Activated T-cell treated with anti-CD3 and anti-CD28 coated beads, Interleukin-2, amount 50 U/mL, for 1 hour (primary cell): ENCODE data around the gene AIFM2.
"Not testable (repeated sequence)": the region's sequence is repeated elsewhere in the genome, so short reads cannot be mapped to it uniquely, and the experiment has no call there.

ENCODE experiments used
- DNase-seq: peaks from one replicate; pipeline ENCODE4 v3.0.0-alpha.2; 2020

Gene AIFM2

GRCh38 chr10:70132098-70133029 is at the start of gene AIFM2:
TSS of gene AIFM2 (minus strand) at chr10:70132825. CDS start at chr10:70124084, 8,741 bp downstream.
- DNase-seq: peak; percentile 54

DNA sequence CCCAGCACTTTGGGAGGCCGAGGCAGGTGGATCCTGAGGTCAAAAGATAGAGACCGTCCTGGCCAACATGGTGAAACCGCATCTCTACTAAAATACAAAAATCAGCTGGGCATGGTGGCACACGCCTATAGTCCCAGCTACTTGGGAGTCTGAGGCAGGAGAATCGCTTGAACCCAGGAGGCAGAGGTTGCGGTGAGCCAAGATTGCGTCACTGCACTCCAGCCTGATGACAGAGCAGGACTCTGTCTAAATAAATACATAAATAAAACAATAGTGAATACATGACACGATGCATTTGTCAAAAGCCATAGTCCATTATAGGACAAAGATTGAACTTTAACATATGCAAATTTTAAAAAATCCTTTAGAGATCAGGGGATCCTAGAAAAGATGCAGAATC is 46.6 kb upstream of the AIFM2 start:
- not testable (repeated sequence) for DNase-seq

- no peak for DNase-seq
Observed at GRCh38 chr10:70178139-70178725, 45.6 kb upstream of the AIFM2 start.

DNA sequence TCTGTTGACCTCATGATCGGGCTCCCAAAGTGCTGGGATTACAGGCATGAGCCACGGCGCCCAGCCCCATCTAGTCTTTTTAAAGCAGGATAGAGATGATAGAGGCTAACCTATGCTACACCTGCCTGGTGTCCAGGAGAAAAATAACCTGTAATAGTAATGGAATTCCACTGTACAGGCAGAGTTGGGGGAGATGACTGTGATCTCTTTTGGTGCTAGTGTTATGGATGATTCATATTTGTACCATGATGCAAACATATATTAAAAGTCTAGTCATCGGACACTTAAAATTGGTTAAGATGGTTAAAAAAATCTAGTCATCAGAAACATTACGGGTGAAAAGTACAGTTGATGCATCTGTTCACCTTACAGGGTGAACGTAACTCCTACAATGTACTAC is 43.8 kb upstream of the AIFM2 start:
- DNase-seq: no peak

- DNase-seq: no peak
Observed at GRCh38 chr10:70175516-70175915, 42.9 kb upstream of the AIFM2 start.

- DNase-seq: peak; percentile 36
Observed at GRCh38 chr10:70174058-70174741, 41.6 kb upstream of the AIFM2 start.

DNA sequence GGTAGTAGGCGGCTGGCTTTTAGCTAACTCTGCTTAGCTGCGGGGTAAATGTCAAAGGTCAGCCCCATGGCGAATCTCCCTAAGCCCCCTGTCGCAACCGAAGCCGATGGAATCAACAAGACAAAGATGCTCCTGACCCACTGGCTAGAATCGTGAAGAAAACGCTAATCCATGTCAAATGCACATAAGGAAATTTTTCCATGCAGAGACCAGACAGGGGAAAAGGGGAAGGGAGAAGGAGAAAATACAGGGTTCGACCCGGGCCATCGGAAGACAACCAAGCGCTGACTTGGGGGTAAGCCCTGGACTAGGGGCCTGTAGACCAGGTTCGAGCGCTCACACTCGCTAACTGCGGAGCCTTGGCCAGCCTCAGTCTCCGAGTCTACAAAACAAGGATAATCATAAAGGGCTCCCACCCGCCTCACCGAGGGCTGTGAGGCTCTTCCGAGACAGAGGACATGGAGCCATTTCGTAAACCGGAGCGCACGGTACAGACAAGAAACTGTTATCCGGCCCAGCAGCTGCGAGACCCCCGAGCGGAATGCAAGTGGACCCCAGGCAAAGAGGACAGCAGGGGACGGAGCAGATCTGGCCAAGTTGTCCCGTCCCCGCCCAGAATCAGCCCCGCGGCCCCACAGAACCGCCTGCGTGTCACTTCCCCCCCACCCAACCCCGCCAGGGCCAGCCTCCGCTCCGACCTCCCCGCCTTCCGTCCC is 37.2 kb upstream of the AIFM2 start:
- DNase-seq: no peak

DNA sequence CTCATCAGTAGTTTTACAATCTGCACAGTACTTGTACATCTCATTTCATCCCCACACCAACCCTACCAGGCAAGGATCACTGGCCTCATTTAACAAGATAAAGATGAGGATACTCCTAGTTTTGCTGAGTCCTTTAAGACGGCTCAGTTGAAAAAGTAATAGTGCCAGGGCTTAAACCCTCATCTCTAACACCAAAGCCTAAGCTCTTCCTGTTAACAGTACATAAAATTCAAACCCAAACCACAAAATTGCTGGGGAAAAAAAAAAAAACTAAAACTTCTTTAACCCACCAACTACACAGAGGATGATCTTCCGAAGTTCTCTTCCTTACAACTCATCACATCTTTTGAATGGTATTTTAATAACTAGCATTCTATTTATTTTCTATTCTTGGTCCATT is 36.4 kb upstream of the AIFM2 start:
- no peak for DNase-seq

DNA sequence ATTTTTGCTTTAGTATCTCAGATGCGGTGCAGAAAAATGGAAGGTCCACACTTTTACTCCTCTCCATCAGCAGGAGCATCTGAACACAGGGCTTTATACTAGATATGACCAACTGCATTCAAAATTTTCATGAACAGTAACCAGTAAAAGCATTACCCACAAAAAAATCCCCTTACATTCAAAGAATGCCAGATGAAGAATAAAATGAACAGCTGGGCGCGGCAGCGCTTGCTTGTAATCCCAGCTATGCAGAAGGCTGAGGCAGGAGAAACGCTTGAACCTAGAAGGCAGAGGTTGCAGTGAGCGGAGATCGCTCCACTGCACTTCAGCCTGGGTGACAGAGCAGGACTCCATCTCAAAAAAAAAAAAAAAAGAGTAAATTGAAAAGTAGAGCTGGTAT is 34.6 kb upstream of the AIFM2 start:
- no peak for DNase-seq

GRCh38 chr10:70166394-70166793 is 33.8 kb upstream of the AIFM2 start:
- DNase-seq: no peak

- DNase-seq: no peak
Observed at GRCh38 chr10:70164163-70164562, 31.5 kb upstream of the AIFM2 start.

DNA sequence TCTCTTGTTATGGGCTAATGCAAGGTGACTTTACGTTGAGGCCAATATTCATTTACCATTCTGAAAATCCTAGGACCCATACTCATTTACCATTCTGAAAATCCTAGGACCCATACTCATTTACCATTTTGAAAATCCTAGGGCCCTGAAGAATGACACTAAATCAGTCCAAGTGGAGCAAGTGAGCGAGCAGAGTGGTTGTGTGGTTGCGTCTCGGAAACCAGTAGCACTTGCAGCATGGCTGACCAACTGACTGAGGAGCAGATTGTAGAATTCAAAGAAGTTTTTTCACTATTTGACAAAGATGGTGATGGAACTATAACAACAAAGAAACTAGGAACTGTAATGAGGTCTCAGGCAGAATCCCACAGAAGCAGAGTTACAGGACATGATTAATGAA is 30.8 kb upstream of the AIFM2 start:
- no peak for DNase-seq

DNA sequence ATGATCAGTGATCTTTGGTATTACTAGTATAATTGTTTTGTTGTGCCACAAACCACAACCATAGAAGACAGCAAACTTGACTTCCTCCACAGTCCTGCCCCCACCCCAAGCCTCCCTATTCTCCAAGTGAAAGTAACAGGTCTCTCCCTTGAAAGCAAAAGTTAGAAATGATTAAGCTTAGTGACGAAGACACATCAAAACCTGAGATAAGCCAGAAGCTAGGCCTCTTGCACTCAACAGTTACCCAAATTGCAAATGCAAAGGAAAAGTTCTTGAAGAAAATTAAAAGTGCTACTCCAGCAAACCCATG is 30.2 kb upstream of the AIFM2 start:
- DNase-seq: no peak

GRCh38 chr10:70162151-70162891 is 29.7 kb upstream of the AIFM2 start:
- no peak for DNase-seq

DNA sequence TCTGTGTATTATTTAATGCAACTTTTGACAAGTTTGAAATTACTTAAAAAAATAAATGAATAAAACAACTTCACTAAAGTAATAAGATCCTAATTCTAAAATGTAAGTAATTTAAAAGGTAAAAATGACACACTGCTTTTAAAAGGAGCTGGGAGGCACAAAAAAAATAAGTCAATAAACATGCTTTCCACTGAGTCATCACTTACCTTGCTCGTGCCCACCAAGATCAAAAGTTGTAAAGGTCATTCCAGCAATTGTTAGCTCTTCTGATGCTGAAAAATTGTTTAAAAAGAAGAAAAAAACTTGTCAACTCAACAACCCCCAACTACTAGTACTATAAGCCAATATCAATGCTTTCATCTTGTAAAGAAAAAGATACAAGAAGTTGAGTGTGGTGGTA is 28.2 kb upstream of the AIFM2 start:
- DNase-seq: no peak

DNA sequence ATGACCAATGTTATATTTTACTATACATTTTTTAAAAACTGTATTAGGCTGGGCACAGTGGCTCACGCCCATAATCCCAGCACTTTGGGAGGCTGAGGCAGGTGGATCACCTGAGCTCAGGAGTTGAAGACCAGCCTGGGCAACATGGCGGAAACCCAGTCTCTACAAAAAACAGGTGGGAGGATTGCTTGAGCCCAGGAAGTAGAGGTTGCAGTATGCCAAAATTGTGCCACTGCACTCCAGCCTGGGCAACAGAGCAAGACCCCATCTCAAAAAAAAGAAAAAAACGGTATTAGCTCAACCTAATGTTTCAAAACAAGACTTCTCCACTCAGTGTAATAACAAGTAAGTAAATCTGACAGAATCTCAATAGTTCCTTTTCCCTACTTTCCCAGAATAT is 26.7 kb upstream of the AIFM2 start:
- not testable (repeated sequence) for DNase-seq

- DNase-seq: no peak
Observed at GRCh38 chr10:70158113-70158512, 25.5 kb upstream of the AIFM2 start.

GRCh38 chr10:70155255-70155838 is 22.7 kb upstream of the AIFM2 start:
- no peak for DNase-seq

GRCh38 chr10:70148516-70148915 is 15.9 kb upstream of the AIFM2 start:
- no peak for DNase-seq

DNA sequence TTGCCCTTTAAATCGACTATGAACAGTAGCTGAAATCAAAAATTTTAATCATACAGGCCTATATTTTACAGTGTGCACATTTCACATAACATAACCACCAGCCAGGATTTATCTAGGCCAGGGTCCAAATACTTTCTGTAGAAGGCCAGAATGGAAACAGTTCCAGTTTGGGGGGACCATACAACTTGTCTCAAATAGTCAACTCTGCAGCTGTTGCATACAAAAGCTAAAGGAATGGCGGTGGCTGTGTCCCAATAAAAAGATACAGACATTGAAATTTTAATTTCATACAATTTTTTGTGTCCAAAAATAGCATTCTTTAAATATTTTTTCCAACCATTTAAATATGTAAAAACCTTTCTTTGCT is 14.6 kb upstream of the AIFM2 start:
- DNase-seq: no peak

GRCh38 chr10:70146489-70147258 is 14.0 kb upstream of the AIFM2 start, which contains the start of gene TYSND1:
TSS of gene TYSND1 (minus strand) at chr10:70146700. CDS start at chr10:70146586, 114 bp downstream.
- DNase-seq: peak; percentile 89
